Fibroblast of lung (primary cell): Measurements from ENCODE around the gene VEPH1.

Experiments used
- CTCF ChIP-seq, 2 donors: IDR thresholded peaks in 1 of 2; conservative IDR thresholded peaks in 1 of 2; 1 replicate in 1 of 2; 2 replicates in 1 of 2; pipeline ENCODE4 v1.5.1; 2011 to 2012; ENCODE audit warnings: low read length in 2 of 2, control low read depth in 1 of 2, inconsistent platforms in 1 of 2, low read depth in 1 of 2, mild to moderate bottlenecking in 1 of 2
- EZH2 ChIP-seq: IDR thresholded peaks from 2 replicates; pipeline ENCODE4 v1.5.1; 2012; ENCODE audit warnings: low read length, control low read depth, mild to moderate bottlenecking; ENCODE audit errors: missing control alignments

DNA sequence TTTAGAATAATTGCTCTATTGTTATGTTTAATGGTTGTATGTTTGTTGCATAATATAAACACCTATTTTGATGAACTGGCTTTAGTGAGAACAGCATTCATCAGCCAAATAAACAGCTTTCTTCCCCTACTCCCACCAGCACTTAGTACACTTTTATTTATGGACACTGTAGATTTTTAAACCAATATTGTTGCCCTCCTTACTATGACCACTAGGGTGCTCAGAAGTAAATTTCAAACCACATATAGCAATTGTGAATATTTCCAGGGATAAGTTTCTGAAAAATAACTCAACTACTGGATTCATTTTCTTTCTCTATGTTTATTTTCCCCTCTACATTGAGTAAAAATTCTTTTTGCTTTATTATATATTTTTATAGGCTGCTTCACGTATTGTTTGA, 151.2 kb downstream of the VEPH1 start:
- TF ChIP-seq EZH2 (no peak), CTCF (conservative IDR thresholded peaks at IDR 0.05 in 1 of 2, IDR thresholded peaks at IDR 0.05 in 1 of 2; ENCODE audit: low read depth in 1 of 2, low read length in 2 of 2) (no peak)
